ENCODE measurements around the gene PKP1.

The PKP1 gene

DNA sequence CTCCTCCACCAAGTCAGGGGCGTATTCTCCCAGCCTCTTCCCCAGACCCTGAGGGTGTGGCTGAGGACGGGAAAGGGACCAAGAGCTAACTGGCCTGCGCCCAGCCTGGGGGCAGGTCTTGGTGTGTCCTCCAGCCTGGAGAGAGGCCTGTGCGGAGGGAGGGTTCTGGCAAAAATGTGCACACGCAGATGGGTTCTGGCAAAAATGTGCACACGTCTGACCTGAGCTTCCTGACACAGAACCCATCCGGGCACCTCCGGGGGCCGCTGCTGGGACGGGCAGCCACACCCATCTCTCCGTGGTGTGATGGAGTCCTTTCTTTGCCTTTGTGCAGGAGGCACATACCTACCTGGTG, 23.1 kb upstream of the PKP1 start:
- no peak for DNase-seq (ENCODE audit: low read depth)

DNA sequence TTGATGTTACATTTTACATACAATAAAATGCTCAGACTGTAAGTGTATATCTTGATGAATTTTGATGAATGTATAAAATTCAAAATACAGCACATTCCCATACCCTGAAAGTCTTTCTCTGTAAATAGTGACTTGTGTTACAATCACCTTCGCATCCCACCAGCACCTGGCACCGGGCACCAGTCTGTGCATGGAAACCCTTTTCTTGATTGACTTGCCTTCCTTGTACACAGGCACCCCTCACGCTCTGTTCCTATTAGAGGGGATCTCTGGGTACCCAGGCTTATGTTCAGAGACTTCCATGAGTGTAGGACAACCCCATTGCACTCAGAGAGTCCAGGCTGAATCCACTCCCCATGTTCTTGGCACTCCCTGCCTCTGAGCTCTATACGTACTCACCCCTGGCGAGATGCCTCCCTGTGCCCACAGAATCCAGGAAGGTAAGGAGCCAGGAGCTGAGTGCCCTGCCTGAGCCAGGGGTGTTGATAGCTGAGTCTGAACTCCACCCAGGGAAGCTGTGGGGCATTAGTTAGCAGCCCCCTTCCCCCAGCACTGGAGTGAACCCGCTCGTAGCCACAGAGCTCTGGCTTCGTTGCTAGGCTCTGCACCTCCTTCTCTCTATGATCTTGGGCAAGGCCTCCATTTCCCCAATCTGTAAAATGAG, 22.5 kb upstream of the PKP1 start:
- no peak for DNase-seq (ENCODE audit: low read depth)

GRCh38 chr1:201261771-201262547, 21.3 kb upstream of the PKP1 start:
- DNase-seq (ENCODE audit: low read depth) = no peak

DNA sequence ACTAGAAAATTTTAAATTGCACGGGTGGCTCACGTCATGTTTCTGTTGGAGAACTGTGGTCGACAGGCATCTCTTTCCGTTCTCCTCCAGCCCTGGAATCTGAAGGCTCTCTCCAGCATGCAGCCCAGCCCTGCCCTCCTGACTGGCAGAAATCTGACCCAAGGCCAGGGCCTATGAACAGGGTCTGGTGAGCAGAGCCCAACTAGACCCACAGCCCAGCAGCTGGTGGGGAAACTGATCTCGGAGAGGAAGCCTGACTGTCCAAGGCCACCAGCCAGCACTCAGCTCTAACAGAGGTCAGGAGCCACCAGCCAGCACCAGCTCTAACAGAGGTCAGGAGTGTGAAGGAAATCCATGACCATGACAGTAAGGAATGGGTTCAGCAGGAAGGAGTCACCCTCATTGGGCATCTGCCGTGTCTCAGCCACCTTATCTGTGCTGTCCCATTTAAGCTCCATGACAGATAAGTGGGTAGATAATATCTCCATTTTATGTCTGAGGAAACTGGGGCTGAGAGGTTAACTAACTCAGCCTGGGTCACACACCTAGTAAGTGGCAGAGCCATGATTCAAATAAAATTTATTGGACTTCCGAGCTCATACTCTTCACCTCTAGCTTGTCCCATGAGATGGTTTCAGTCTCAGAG, 20.2 kb upstream of the PKP1 start:
- no peak for DNase-seq (ENCODE audit: low read depth)

DNA sequence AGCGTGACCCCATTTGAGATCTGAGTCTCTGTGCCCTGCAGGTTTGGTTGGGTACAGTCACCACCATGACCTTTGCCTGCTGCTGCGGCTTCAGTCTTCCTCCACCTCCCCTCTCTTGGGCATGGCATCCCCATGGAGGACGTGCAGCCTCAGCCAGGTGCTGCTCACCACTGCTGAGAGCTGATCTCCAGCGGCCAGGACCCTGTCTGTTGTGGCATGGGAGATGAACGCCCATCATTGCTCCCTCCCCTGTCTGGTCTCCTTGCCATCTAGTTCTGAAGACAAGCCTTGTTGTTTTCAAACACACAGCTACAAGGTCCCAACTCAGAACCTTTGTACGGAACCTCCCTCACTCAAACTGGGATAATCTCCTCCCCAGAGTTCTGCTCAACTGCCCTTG, 19.2 kb upstream of the PKP1 start:
- no peak for DNase-seq (ENCODE audit: low read depth)

- DNase-seq (ENCODE audit: low read depth) = no peak
These were observed 18.8 kb upstream of the PKP1 start for GRCh38 chr1:201264554-201264953.

DNA sequence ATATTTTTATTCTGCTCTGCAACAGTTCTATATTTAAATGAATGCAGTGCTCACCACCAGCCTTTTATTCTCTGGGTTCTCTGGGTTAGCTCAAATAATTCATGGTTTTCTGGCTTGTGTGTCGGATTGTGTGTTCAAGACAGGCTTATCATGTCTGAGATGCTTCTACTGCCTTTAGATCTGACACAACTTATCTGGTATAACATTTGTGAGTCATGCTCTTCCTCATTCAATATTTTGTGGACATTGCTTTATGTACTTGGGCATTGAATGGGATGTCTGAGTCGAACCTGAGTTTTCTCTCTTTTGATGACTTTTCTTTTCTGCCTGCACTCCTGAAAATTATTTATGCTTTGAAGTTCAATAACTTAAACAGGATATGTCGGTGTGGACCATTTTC, 17.6 kb upstream of the PKP1 start:
- no peak for DNase-seq (ENCODE audit: low read depth)

- no peak for DNase-seq (ENCODE audit: low read depth)
These were observed 17.0 kb upstream of the PKP1 start for GRCh38 chr1:201266276-201266675.

- peak; percentile 55 for DNase-seq (ENCODE audit: low read depth)
These were observed 16.5 kb upstream of the PKP1 start for GRCh38 chr1:201266774-201267173.

- DNase-seq (ENCODE audit: low read depth) = peak; percentile 23
These were observed 15.7 kb upstream of the PKP1 start for GRCh38 chr1:201267481-201268229.

GRCh38 chr1:201268604-201269151, 14.6 kb upstream of the PKP1 start:
- DNase-seq (ENCODE audit: low read depth) = peak; percentile 29

DNA sequence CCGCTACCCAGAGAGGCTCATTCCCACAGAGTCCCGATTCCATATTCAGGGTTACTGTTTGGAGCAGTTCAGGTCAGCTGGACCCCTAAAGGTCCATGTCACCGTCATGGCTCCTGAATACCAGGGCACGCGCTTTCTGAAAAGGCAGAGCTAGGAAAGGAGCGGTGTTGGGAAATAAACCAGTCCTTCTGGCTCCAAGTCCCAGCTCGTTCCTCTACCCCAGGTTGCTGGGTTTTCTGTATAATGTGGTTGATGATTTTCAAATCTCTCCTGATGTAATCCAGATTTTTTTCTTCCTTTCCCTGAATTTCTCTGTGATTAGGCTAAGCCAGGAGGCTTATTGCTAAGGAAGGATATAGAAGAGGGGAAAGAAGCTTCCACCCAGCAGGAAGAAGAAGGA, 14.0 kb upstream of the PKP1 start:
- DNase-seq (ENCODE audit: low read depth) = no peak

- DNase-seq (ENCODE audit: low read depth) = no peak
These were observed 13.4 kb upstream of the PKP1 start for GRCh38 chr1:201269900-201270410.

DNA sequence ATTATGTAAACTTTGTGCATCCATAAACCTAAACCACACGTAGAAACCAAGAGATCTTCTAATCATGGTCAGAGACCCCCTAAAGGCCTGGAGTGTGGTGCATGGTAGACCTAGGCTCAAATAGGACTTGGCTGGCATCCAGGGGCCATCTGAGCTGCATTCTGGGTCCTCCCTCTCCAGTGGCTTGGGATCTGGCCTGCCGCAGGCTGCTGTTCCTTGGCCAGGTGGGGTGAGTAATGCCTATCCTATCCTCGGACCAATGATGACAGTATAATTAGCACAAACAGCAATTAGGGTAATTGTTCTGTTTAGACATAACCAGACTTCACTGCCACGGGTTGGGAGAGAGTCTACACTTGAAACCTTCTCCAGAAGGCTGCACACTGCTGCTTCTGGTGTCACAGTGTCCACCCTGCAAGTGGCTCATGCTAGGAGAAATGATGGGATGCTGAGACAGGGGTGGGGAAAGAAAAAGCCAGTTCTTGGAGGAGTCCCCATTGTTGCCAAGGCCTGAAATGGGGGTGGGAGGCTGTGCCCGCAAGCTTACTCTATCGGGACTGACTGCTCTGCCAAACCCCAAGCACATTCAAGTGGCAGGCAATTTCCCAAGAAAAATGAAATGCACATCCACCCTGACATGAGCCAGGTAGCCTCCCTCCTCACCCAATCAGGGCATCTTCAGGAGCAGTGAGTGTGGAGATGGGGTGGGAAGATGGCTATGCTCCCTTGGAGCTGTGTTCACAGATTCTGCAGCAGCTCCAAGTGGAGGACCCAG, 12.5 kb upstream of the PKP1 start:
- no peak for DNase-seq (ENCODE audit: low read depth)

GRCh38 chr1:201272799-201273198, 10.5 kb upstream of the PKP1 start:
- DNase-seq (ENCODE audit: low read depth) = no peak

GRCh38 chr1:201274616-201275252, 8.6 kb upstream of the PKP1 start:
- no peak for DNase-seq (ENCODE audit: low read depth)

- no peak for DNase-seq (ENCODE audit: low read depth)
These were observed 8.0 kb upstream of the PKP1 start for GRCh38 chr1:201275253-201275666.

- DNase-seq (ENCODE audit: low read depth) = no peak
These were observed 6.4 kb upstream of the PKP1 start for GRCh38 chr1:201276891-201277290.

DNA sequence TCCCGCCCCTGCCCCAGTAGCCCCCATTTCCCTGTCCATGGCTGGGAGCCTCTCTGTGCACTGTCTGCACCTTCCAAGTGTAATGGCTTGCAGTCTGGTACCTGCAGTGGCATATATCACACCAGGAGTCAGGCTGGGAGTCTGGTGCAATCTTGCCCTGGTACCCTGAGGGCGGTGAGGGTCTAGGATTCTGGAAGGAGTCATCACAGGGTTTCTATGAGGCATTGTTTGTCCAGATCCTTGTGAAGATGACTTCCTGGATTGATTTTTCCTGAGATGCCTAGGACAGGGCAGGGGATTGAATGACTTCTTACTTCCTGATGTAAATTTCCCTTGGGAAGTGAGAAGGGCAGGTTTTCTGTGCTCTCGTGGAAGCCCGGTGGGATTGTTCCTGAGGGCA, 5.9 kb upstream of the PKP1 start:
- no peak for DNase-seq (ENCODE audit: low read depth)

GRCh38 chr1:201279313-201279712, 4.0 kb upstream of the PKP1 start:
- DNase-seq (ENCODE audit: low read depth) = no peak

DNA sequence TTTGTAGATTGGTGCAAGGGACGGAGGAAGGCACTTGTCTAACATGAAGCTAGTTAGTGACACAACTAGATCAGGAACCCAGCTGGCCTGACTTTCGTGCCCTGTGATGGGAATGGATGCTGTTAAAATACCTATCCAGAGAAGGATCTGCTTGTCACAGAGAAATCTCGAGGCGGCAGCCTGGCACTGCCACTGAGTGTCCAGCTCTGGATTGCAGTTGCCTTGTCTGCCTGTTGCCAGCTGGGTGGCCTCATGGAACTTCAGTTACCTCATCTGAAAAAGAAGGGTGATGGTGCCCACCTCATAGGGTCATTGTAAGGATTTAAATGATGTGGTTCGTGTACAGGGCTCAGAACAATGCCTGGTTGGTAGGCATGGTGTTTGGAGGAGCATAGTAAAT, 2.4 kb upstream of the PKP1 start:
- DNase-seq (ENCODE audit: low read depth) = no peak
